Stimulated activated naive CD4-positive, alpha-beta T cell treated with Interleukin-2 at 50 U/mL for 16 hours (primary cell): ENCODE data around the gene INPP5A.
"Not testable (repeated sequence)": the region's sequence is repeated elsewhere in the genome, so short reads cannot be mapped to it uniquely, and the experiment has no call there.

Source experiments
- DNase-seq: peaks from one replicate; lab custom pipeline; 2025; lab: John Stamatoyannopoulos, UW

The INPP5A gene

GRCh38 chr10:132678436-132679216 lies 141.0 kb downstream of the INPP5A start:
- no peak for DNase-seq

- DNase-seq: no peak
These were observed 141.6 kb downstream of the INPP5A start for GRCh38 chr10:132679217-132679595.

GRCh38 chr10:132679640-132680039 lies 142.1 kb downstream of the INPP5A start:
- DNase-seq: no peak

- not testable (repeated sequence) for DNase-seq
These were observed 143.2 kb downstream of the INPP5A start for GRCh38 chr10:132680741-132681140.

GRCh38 chr10:132681858-132682755 lies 144.5 kb downstream of the INPP5A start:
- no peak for DNase-seq

- DNase-seq: no peak
These were observed 146.7 kb downstream of the INPP5A start for GRCh38 chr10:132684164-132684891.

- DNase-seq: no peak
These were observed 147.7 kb downstream of the INPP5A start for GRCh38 chr10:132685101-132685891.

GRCh38 chr10:132685921-132686680 lies 148.5 kb downstream of the INPP5A start:
- DNase-seq: no peak

- DNase-seq: no peak
These were observed 149.8 kb downstream of the INPP5A start for GRCh38 chr10:132687181-132687892.

GRCh38 chr10:132687893-132688579 lies 150.4 kb downstream of the INPP5A start:
- no peak for DNase-seq

GRCh38 chr10:132688580-132689420 lies 151.2 kb downstream of the INPP5A start:
- no peak for DNase-seq

- DNase-seq: no peak
These were observed 152.3 kb downstream of the INPP5A start for GRCh38 chr10:132689721-132690360.

GRCh38 chr10:132690401-132690800 lies 152.8 kb downstream of the INPP5A start:
- DNase-seq: no peak

- no peak for DNase-seq
These were observed 153.4 kb downstream of the INPP5A start for GRCh38 chr10:132690821-132691610.

GRCh38 chr10:132691711-132692153 lies 154.1 kb downstream of the INPP5A start:
- no peak for DNase-seq

- DNase-seq: no peak
These were observed 154.7 kb downstream of the INPP5A start for GRCh38 chr10:132692311-132692710.

- DNase-seq: no peak
These were observed 156.1 kb downstream of the INPP5A start for GRCh38 chr10:132693676-132694075.
